CD4-positive, alpha-beta T cell treated with Interleukin-17A for 4 hours (primary cell): Measurements from ENCODE around the gene OPRD1.
A peak's percentile ranks its signal among the peaks of the same experiment; 100 is the strongest.
"Not testable (repeated sequence)": the region's sequence is repeated elsewhere in the genome, so short reads cannot be mapped to it uniquely, and the experiment has no call there.

Experiments used
- DNase-seq: peaks from one replicate; pipeline ENCODE4 v3.0.0-alpha.2; 2020; ENCODE audit warnings: mixed read lengths

Gene OPRD1

GRCh38 chr1:28811766-28812668 is at the start of gene OPRD1:
TSS of gene OPRD1 (plus strand) at chr1:28812170. CDS start at chr1:28812384, 214 bp downstream.
- DNase-seq: no peak

GRCh38 chr1:28766532-28767183 is 45.3 kb upstream of the OPRD1 start:
- no peak for DNase-seq

- DNase-seq: no peak
These were observed 41.3 kb upstream of the OPRD1 start for GRCh38 chr1:28770601-28771165.

- not testable (repeated sequence) for DNase-seq
These were observed 40.0 kb upstream of the OPRD1 start for GRCh38 chr1:28771921-28772320.

GRCh38 chr1:28773105-28773504 is 38.9 kb upstream of the OPRD1 start:
- DNase-seq: no peak

GRCh38 chr1:28775121-28775942 is 36.6 kb upstream of the OPRD1 start:
- peak; percentile 76 for DNase-seq

- no peak for DNase-seq
These were observed 35.6 kb upstream of the OPRD1 start for GRCh38 chr1:28776341-28776740.

GRCh38 chr1:28778021-28778420 is 33.9 kb upstream of the OPRD1 start:
- no peak for DNase-seq

- DNase-seq: no peak
These were observed 32.1 kb upstream of the OPRD1 start for GRCh38 chr1:28779751-28780408.

GRCh38 chr1:28781305-28781704 is 30.7 kb upstream of the OPRD1 start:
- DNase-seq: no peak

GRCh38 chr1:28782011-28782410 is 30.0 kb upstream of the OPRD1 start:
- no peak for DNase-seq

GRCh38 chr1:28783363-28783762 is 28.6 kb upstream of the OPRD1 start:
- no peak for DNase-seq

- no peak for DNase-seq
These were observed 22.6 kb upstream of the OPRD1 start for GRCh38 chr1:28789412-28789811.

GRCh38 chr1:28789816-28790215 is 22.2 kb upstream of the OPRD1 start:
- no peak for DNase-seq

GRCh38 chr1:28790377-28791035 is 21.5 kb upstream of the OPRD1 start:
- DNase-seq: no peak

GRCh38 chr1:28791929-28792328 is 20.0 kb upstream of the OPRD1 start:
- not testable (repeated sequence) for DNase-seq

- DNase-seq: no peak
These were observed 19.3 kb upstream of the OPRD1 start for GRCh38 chr1:28792644-28793121.

GRCh38 chr1:28794582-28794981 is 17.4 kb upstream of the OPRD1 start:
- DNase-seq: not testable (repeated sequence)

GRCh38 chr1:28796352-28797211 is 15.4 kb upstream of the OPRD1 start:
- DNase-seq: no peak

GRCh38 chr1:28800324-28800723 is 11.6 kb upstream of the OPRD1 start:
- DNase-seq: no peak

- DNase-seq: no peak
These were observed 10.5 kb upstream of the OPRD1 start for GRCh38 chr1:28801461-28801860.
